ENCODE results near the gene GPR26.

GPR26 gene

DNA sequence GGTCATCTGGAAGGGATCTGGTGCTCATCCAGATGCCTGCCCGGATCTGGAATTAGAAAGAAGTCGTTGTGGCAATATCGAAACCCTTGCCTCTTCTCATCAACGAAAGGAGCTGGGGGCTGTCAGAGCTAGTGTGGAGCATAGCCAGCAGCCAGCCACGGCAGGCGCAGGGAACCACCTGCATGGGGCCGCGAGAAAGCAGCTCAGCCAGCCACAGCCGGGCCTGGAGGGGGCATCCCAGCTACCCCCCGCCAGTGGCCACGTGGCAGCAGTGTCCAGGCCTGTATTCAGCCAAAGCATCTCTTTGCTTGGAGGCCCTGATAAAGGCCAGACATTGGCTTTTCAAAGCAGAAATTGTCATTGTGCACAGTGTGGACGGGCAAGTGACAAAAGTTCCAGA, 19.1 kb downstream of the GPR26 start:
- TF ChIP-seq, protein P1, sequence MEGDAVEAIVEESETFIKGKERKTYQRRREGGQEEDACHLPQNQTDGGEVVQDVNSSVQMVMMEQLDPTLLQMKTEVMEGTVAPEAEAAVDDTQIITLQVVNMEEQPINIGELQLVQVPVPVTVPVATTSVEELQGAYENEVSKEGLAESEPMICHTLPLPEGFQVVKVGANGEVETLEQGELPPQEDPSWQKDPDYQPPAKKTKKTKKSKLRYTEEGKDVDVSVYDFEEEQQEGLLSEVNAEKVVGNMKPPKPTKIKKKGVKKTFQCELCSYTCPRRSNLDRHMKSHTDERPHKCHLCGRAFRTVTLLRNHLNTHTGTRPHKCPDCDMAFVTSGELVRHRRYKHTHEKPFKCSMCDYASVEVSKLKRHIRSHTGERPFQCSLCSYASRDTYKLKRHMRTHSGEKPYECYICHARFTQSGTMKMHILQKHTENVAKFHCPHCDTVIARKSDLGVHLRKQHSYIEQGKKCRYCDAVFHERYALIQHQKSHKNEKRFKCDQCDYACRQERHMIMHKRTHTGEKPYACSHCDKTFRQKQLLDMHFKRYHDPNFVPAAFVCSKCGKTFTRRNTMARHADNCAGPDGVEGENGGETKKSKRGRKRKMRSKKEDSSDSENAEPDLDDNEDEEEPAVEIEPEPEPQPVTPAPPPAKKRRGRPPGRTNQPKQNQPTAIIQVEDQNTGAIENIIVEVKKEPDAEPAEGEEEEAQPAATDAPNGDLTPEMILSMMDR (IDR thresholded peaks at IDR 0.05) = no peak
- no peak for DNase-seq
- H3K27me3 ChIP-seq = peaks cover 0 to 12% of the 10 kb centered on the region in 2 donors
- H3K36me3 ChIP-seq = no peaks in the 10 kb centered on the region
- H3K4me3 ChIP-seq = no peak overlapping the region
- no peaks in the 10 kb centered on the region for H3K4me1 ChIP-seq
- H3K27ac ChIP-seq = no peak overlapping the region
- intact Hi-C loops (cut with DNase I; ENCODE audit: low total_unique reads) = no loop called here
- no peaks in the 10 kb centered on the region for H3K9me3 ChIP-seq

DNA sequence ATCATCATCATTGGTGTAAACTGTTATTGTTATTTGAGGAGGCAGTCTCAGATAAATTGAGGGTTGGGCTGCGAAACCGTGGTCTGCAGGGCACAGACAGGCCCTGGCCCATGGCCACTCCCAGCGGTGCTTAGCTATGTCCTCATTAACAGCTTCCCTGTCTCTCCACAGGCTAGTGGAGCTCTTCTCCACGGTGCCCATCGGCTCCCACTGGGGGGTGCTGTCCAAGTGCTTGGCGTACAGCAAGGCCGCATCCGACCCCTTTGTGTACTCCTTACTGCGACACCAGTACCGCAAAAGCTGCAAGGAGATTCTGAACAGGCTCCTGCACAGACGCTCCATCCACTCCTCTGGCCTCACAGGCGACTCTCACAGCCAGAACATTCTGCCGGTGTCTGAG, 21.6 kb downstream of the GPR26 start:
- Histone ChIP-seq H3K4me1 (no peaks in the 10 kb centered on the region), H3K4me3 (no peak overlapping the region), H3K27ac (no peak overlapping the region), H3K36me3 (no peaks in the 10 kb centered on the region), H3K27me3 (peaks cover 0 to 12% of the 10 kb centered on the region in 2 donors), H3K9me3 (no peaks in the 10 kb centered on the region)
- TF ChIP-seq, protein P1 (IDR thresholded peaks at IDR 0.05) = no peak
- peak in 1 of 2 donors; percentile 37 for DNase-seq
- intact Hi-C loops (cut with DNase I; ENCODE audit: low total_unique reads) = no loop called here

DNA sequence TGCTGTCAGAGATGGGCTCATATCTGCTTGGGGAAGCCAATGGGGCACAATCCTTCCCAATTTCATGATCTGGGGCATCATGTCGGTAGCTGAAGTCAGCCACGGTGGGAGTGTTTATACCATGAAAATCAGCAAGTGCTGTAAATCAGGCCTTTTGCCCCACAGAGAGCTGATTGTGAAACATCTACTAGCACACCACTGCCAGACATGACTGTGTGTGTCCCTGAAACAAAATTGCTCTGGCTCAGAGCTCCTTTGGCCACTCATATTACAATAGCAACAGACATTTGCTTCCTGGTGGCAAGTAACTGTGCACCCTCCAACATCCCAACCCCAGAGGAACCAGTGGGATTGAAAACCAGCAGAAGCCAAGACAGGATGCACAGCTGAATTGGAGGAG, 23.7 kb downstream of the GPR26 start:
- TF ChIP-seq, protein P1 (IDR thresholded peaks at IDR 0.05) = no peak
- no peak overlapping the region for H3K4me3 ChIP-seq
- H3K9me3 ChIP-seq = no peaks in the 10 kb centered on the region
- no peaks in the 10 kb centered on the region for H3K27me3 ChIP-seq
- intact Hi-C loops (cut with DNase I; ENCODE audit: low total_unique reads) = no loop called here
- H3K4me1 ChIP-seq = no peaks in the 10 kb centered on the region
- H3K36me3 ChIP-seq = no peaks in the 10 kb centered on the region
- no peak overlapping the region for H3K27ac ChIP-seq
- DNase-seq = no peak

DNA sequence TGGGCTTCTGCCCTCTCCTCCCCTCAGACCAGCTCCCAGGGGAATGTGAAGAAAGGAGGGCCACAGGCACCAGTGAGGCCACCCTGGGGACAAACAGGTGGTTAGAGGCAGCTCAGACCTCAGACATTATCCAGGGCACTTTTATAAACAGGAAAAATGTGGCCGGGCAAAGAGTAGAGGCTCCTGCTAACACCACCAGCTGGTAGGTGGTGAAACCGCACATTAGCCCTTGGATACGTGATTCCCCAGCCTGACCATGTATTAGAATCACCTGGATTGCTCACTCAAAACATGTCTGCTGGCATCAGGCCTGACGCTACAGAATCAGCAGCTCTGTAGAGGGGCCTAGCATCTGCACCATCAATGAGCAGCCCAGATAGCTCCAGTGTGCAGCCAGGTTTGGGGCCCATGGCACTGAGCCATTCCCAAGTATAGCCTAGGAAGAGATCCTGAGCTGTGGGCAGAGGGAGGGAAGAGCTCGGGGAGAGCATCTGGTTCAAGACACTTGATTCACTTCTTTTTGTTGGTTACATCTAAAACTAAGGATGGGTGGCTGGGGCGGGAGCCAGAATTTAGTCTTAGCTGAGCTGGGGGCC, 37.1 kb downstream of the GPR26 start:
- Histone ChIP-seq H3K36me3 (no peaks in the 10 kb centered on the region), H3K4me3 (no peak overlapping the region), H3K4me1 (no peaks in the 10 kb centered on the region), H3K27ac (no peak overlapping the region), H3K9me3 (no peaks in the 10 kb centered on the region), H3K27me3 (no peaks in the 10 kb centered on the region)
- DNase-seq = peak in 1 of 2 donors; percentile 33
- intact Hi-C loops (cut with DNase I; ENCODE audit: low total_unique reads) = no loop called here
- TF ChIP-seq, protein P1 (IDR thresholded peaks at IDR 0.05) = no peak

DNA sequence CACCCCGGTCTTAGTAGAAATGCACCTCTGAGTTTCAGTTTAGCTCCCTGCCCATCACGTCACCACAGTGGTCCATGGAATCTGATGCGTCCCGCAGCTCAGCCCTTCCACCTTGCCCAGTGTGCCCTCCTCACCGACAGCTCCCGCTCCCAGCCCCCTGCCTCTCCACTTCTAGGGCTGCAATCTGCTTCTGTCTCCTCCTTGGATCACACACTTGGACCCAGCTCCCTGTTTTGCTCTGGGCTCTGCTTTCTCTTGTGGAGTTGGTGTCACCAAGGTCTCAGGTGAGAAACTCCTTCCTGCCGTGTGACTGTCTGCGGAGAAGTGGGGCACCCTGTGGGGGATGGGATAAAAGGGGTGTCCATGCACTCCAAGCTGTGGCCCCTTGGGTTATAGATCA, 37.9 kb downstream of the GPR26 start:
- DNase-seq = peak in 1 of 2 donors; percentile 52
- intact Hi-C loops (cut with DNase I; ENCODE audit: low total_unique reads) = no loop called here
- Histone ChIP-seq H3K9me3 (no peaks in the 10 kb centered on the region), H3K27ac (no peak overlapping the region), H3K4me1 (no peaks in the 10 kb centered on the region), H3K27me3 (no peaks in the 10 kb centered on the region), H3K36me3 (no peaks in the 10 kb centered on the region), H3K4me3 (no peak overlapping the region)
- TF ChIP-seq, protein P1 (IDR thresholded peaks at IDR 0.05) = no peak

DNA sequence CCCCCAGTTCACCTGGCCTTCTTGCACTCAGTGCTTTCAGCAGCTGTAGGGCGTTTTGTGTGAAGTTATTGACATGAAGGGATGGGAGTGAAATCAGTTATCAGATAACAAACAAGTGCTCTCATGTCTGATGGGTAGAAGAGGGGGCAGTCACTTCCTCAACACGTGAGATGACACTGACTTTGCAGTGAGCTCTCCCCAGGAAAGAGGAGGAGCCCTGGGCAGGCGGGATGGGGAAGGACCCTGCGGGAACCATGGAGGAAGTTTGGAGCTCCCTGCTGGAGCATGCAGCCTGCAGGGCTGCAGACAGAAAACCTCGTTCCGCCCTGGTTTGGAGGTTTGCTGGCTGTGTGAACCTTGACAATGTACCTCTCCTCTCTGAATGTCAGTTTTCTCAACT, 38.7 kb downstream of the GPR26 start:
- Histone ChIP-seq H3K4me3 (no peak overlapping the region), H3K36me3 (no peaks in the 10 kb centered on the region), H3K4me1 (no peaks in the 10 kb centered on the region), H3K9me3 (no peaks in the 10 kb centered on the region), H3K27ac (no peak overlapping the region), H3K27me3 (no peaks in the 10 kb centered on the region)
- TF ChIP-seq, protein P1 (IDR thresholded peaks at IDR 0.05) = no peak
- intact Hi-C loops (cut with DNase I; ENCODE audit: low total_unique reads) = no loop called here
- peak in 1 of 2 donors; percentile 12 for DNase-seq
